Activated CD8-positive, alpha-beta memory T cell treated with anti-CD3 and anti-CD28 coated beads for 1 hour (primary cell): ENCODE measurements around the gene FAM234B.

Source experiments
- DNase-seq, 2 donors: peaks; one replicate each; pipeline ENCODE4 v3.0.0-alpha.2; 2020; ENCODE audit warnings: low read depth in 1 of 2; ENCODE audit errors: extremely low read depth in 1 of 2

The FAM234B gene

GRCh38 chr12:13112968-13113367, 68.8 kb downstream of the FAM234B start:
- DNase-seq, result no peak

- DNase-seq, result no peak
Measured at GRCh38 chr12:13114251-13115052, 70.3 kb downstream of the FAM234B start.

GRCh38 chr12:13116259-13116658, 72.1 kb downstream of the FAM234B start:
- DNase-seq, result no peak

GRCh38 chr12:13117029-13117428, 72.8 kb downstream of the FAM234B start:
- no peak for DNase-seq

- no peak for DNase-seq
Measured at GRCh38 chr12:13119826-13120225, 75.6 kb downstream of the FAM234B start.

- no peak for DNase-seq
Measured at GRCh38 chr12:13120413-13120812, 76.2 kb downstream of the FAM234B start.

- no peak for DNase-seq
Measured at GRCh38 chr12:13121568-13121967, 77.4 kb downstream of the FAM234B start.

- DNase-seq, result no peak
Measured at GRCh38 chr12:13124656-13125505, 80.7 kb downstream of the FAM234B start.

GRCh38 chr12:13125996-13126395, 81.8 kb downstream of the FAM234B start:
- DNase-seq, result no peak

GRCh38 chr12:13126494-13126893, 82.3 kb downstream of the FAM234B start:
- DNase-seq, result no peak

GRCh38 chr12:13127444-13127843, 83.3 kb downstream of the FAM234B start:
- DNase-seq, result no peak

GRCh38 chr12:13128291-13128965, 84.2 kb downstream of the FAM234B start:
- no peak for DNase-seq

GRCh38 chr12:13130981-13131380, 86.8 kb downstream of the FAM234B start:
- no peak for DNase-seq
